ENCODE data around the gene MX1.

Gene MX1

GRCh38 chr21:41483415-41483814, 57.4 kb downstream of the MX1 start:
- DNase-seq, result no peak
- no peaks in the 10 kb centered on the region for H3K27me3 ChIP-seq (replicated peaks; ENCODE audit: control insufficient read depth, insufficient read depth, low read length, poor library complexity, severe bottlenecking)
- H3K4me3 ChIP-seq (ENCODE audit: insufficient read depth, low read depth, low read length, poor library complexity, severe bottlenecking), result no peak overlapping the region
- no peaks in the 10 kb centered on the region for H3K4me1 ChIP-seq (ENCODE audit: control insufficient read depth, insufficient read depth, low read length, poor library complexity, severe bottlenecking)
- no peak overlapping the region for H3K27ac ChIP-seq (ENCODE audit: insufficient read depth, low read length, poor library complexity, severe bottlenecking)
- no peaks in the 10 kb centered on the region for H3K36me3 ChIP-seq (ENCODE audit: control insufficient read depth, insufficient read depth, low read length)
- H3K9me3 ChIP-seq (ENCODE audit: control insufficient read depth, low read length), result no peaks in the 10 kb centered on the region

DNA sequence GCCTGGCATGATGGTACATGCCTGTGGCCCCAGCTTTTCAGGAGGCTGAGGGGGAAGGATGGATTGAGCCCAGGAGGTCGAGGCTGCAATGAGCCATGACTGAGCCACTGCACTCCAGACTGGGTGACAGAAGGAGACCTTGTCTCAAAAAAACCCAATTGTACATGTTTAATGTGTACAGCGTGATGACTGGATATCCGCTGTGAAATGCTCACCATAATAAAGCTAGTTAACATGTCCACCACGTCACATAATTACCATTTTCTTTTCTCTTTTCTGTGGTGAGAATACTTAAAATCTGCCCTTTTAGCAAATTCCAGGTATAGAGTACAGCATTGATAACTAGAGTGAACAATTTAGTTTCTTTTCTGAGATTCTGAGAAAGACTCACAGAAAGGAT, 57.9 kb downstream of the MX1 start:
- no peak overlapping the region for H3K4me3 ChIP-seq (ENCODE audit: insufficient read depth, low read depth, low read length, poor library complexity, severe bottlenecking)
- DNase-seq, result no peak
- H3K9me3 ChIP-seq (ENCODE audit: control insufficient read depth, low read length), result no peaks in the 10 kb centered on the region
- no peak overlapping the region for H3K27ac ChIP-seq (ENCODE audit: insufficient read depth, low read length, poor library complexity, severe bottlenecking)
- H3K4me1 ChIP-seq (ENCODE audit: control insufficient read depth, insufficient read depth, low read length, poor library complexity, severe bottlenecking), result no peaks in the 10 kb centered on the region
- no peaks in the 10 kb centered on the region for H3K36me3 ChIP-seq (ENCODE audit: control insufficient read depth, insufficient read depth, low read length)
- no peaks in the 10 kb centered on the region for H3K27me3 ChIP-seq (replicated peaks; ENCODE audit: control insufficient read depth, insufficient read depth, low read length, poor library complexity, severe bottlenecking)

DNA sequence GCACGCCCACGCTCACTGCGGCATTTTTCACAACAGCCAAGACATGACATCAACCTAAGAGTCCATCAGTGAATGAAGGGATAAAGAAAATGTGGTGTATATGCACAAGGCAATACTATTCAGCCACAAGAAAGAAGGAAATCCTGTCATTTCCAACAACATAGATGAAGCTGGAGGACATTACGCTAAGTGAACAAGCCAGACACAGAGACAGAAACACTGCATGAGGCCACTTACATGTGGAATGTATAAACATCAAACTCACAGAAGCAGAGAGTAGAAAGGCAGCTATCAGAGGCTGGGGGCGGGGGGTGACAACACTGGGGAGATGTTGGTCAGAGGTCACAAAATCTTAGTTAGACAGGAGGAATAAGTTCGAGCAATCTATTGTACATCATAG, 61.0 kb downstream of the MX1 start:
- Histone ChIP-seq H3K4me1 (ENCODE audit: control insufficient read depth, insufficient read depth, low read length, poor library complexity, severe bottlenecking) (no peaks in the 10 kb centered on the region), H3K27me3 (replicated peaks; ENCODE audit: control insufficient read depth, insufficient read depth, low read length, poor library complexity, severe bottlenecking) (no peaks in the 10 kb centered on the region), H3K4me3 (ENCODE audit: insufficient read depth, low read depth, low read length, poor library complexity, severe bottlenecking) (no peak overlapping the region), H3K36me3 (ENCODE audit: control insufficient read depth, insufficient read depth, low read length) (no peaks in the 10 kb centered on the region), H3K27ac (ENCODE audit: insufficient read depth, low read length, poor library complexity, severe bottlenecking) (no peak overlapping the region), H3K9me3 (ENCODE audit: control insufficient read depth, low read length) (no peaks in the 10 kb centered on the region)
- DNase-seq, result no peak

DNA sequence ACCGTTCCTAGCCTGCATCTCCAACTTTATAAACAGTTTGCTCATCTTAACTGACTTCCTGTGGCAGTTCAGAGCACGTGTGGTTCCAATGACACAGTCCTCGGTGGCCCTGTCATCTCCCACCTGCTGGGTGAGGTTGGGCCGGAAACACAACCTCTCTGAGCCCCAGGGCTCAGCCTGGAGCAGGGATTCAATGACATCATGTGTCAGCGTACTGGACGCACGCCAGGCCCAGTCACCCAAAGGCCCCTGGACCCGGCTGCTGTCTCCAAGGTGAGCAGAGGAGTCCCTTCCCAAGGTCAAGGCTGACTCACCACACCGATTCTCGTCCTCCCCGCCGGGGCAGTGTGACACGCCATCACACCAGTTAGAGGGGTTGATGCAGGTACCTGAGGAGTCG, 62.0 kb downstream of the MX1 start:
- no peaks in the 10 kb centered on the region for H3K36me3 ChIP-seq (ENCODE audit: control insufficient read depth, insufficient read depth, low read length)
- H3K9me3 ChIP-seq (ENCODE audit: control insufficient read depth, low read length), result no peaks in the 10 kb centered on the region
- no peak overlapping the region for H3K4me3 ChIP-seq (ENCODE audit: insufficient read depth, low read depth, low read length, poor library complexity, severe bottlenecking)
- H3K27me3 ChIP-seq (replicated peaks; ENCODE audit: control insufficient read depth, insufficient read depth, low read length, poor library complexity, severe bottlenecking), result no peaks in the 10 kb centered on the region
- no peak overlapping the region for H3K27ac ChIP-seq (ENCODE audit: insufficient read depth, low read length, poor library complexity, severe bottlenecking)
- H3K4me1 ChIP-seq (ENCODE audit: control insufficient read depth, insufficient read depth, low read length, poor library complexity, severe bottlenecking), result no peaks in the 10 kb centered on the region
- no peak for DNase-seq

- no peak overlapping the region for H3K4me3 ChIP-seq (ENCODE audit: insufficient read depth, low read depth, low read length, poor library complexity, severe bottlenecking)
- no peaks in the 10 kb centered on the region for H3K9me3 ChIP-seq (ENCODE audit: control insufficient read depth, low read length)
- H3K27ac ChIP-seq (ENCODE audit: insufficient read depth, low read length, poor library complexity, severe bottlenecking), result no peak overlapping the region
- no peaks in the 10 kb centered on the region for H3K36me3 ChIP-seq (ENCODE audit: control insufficient read depth, insufficient read depth, low read length)
- H3K27me3 ChIP-seq (replicated peaks; ENCODE audit: control insufficient read depth, insufficient read depth, low read length, poor library complexity, severe bottlenecking), result no peaks in the 10 kb centered on the region
- H3K4me1 ChIP-seq (ENCODE audit: control insufficient read depth, insufficient read depth, low read length, poor library complexity, severe bottlenecking), result no peaks in the 10 kb centered on the region
- DNase-seq, result no peak
Observed at GRCh38 chr21:41489329-41489728, 63.3 kb downstream of the MX1 start.

- H3K9me3 ChIP-seq (ENCODE audit: control insufficient read depth, low read length), result no peaks in the 10 kb centered on the region
- H3K4me1 ChIP-seq (ENCODE audit: control insufficient read depth, insufficient read depth, low read length, poor library complexity, severe bottlenecking), result no peaks in the 10 kb centered on the region
- H3K4me3 ChIP-seq (ENCODE audit: insufficient read depth, low read depth, low read length, poor library complexity, severe bottlenecking), result no peak overlapping the region
- no peaks in the 10 kb centered on the region for H3K36me3 ChIP-seq (ENCODE audit: control insufficient read depth, insufficient read depth, low read length)
- H3K27me3 ChIP-seq (replicated peaks; ENCODE audit: control insufficient read depth, insufficient read depth, low read length, poor library complexity, severe bottlenecking), result no peaks in the 10 kb centered on the region
- H3K27ac ChIP-seq (ENCODE audit: insufficient read depth, low read length, poor library complexity, severe bottlenecking), result no peak overlapping the region
- no peak for DNase-seq
Observed at GRCh38 chr21:41490330-41490729, 64.3 kb downstream of the MX1 start.

DNA sequence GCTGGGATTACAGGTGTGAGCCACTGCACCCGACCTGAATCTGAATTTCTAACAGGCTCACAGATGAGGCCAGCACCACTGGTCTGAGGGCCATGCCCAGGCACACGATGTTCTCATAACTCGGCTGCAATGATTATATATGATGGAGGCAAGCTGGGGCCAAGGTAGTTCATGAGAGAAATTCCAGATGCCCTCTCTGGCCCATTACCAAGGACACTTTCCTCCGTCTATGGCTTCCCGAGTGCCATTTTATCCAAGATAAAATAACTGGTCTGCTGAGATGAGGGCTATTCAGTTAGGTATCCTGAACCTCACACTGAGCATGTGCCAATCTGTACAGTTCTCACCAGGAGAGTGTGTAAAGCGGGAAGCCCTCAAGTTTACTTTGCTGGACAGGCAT, 65.4 kb downstream of the MX1 start:
- H3K4me3 ChIP-seq (ENCODE audit: insufficient read depth, low read depth, low read length, poor library complexity, severe bottlenecking), result no peak overlapping the region
- DNase-seq, result no peak
- H3K27ac ChIP-seq (ENCODE audit: insufficient read depth, low read length, poor library complexity, severe bottlenecking), result no peak overlapping the region
- H3K27me3 ChIP-seq (replicated peaks; ENCODE audit: control insufficient read depth, insufficient read depth, low read length, poor library complexity, severe bottlenecking), result no peaks in the 10 kb centered on the region
- no peaks in the 10 kb centered on the region for H3K36me3 ChIP-seq (ENCODE audit: control insufficient read depth, insufficient read depth, low read length)
- no peaks in the 10 kb centered on the region for H3K9me3 ChIP-seq (ENCODE audit: control insufficient read depth, low read length)
- no peaks in the 10 kb centered on the region for H3K4me1 ChIP-seq (ENCODE audit: control insufficient read depth, insufficient read depth, low read length, poor library complexity, severe bottlenecking)

DNA sequence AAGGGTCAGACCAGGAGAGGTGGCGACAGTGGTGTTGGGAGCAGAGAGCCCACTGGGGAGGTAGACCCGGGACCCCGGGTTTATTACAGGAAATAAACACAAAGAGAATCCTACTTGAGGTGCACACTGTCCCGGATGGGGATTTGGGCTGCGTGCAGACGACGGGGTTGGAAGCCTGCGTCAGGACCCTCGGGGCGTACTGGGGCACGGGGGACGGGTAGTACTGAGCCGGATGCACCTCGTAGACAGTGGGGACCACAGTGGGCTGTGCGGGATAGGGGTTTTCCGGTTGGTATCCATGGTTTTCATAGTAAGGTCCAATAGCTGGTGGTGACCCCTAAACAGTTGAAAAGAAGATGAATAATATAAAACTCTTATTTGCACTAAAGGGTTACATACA, 68.2 kb downstream of the MX1 start:
- no peaks in the 10 kb centered on the region for H3K27me3 ChIP-seq (replicated peaks; ENCODE audit: control insufficient read depth, insufficient read depth, low read length, poor library complexity, severe bottlenecking)
- H3K36me3 ChIP-seq (ENCODE audit: control insufficient read depth, insufficient read depth, low read length), result no peaks in the 10 kb centered on the region
- no peaks in the 10 kb centered on the region for H3K4me1 ChIP-seq (ENCODE audit: control insufficient read depth, insufficient read depth, low read length, poor library complexity, severe bottlenecking)
- H3K4me3 ChIP-seq (ENCODE audit: insufficient read depth, low read depth, low read length, poor library complexity, severe bottlenecking), result no peak overlapping the region
- no peaks in the 10 kb centered on the region for H3K9me3 ChIP-seq (ENCODE audit: control insufficient read depth, low read length)
- H3K27ac ChIP-seq (ENCODE audit: insufficient read depth, low read length, poor library complexity, severe bottlenecking), result no peak overlapping the region
- DNase-seq, result no peak

GRCh38 chr21:41497008-41497407, 71.0 kb downstream of the MX1 start:
- no peaks in the 10 kb centered on the region for H3K9me3 ChIP-seq (ENCODE audit: control insufficient read depth, low read length)
- H3K4me3 ChIP-seq (ENCODE audit: insufficient read depth, low read depth, low read length, poor library complexity, severe bottlenecking), result no peak overlapping the region
- DNase-seq, result no peak
- H3K36me3 ChIP-seq (ENCODE audit: control insufficient read depth, insufficient read depth, low read length), result no peaks in the 10 kb centered on the region
- H3K4me1 ChIP-seq (ENCODE audit: control insufficient read depth, insufficient read depth, low read length, poor library complexity, severe bottlenecking), result no peaks in the 10 kb centered on the region
- no peak overlapping the region for H3K27ac ChIP-seq (ENCODE audit: insufficient read depth, low read length, poor library complexity, severe bottlenecking)
- H3K27me3 ChIP-seq (replicated peaks; ENCODE audit: control insufficient read depth, insufficient read depth, low read length, poor library complexity, severe bottlenecking), result no peaks in the 10 kb centered on the region

GRCh38 chr21:41497788-41498187, 71.7 kb downstream of the MX1 start:
- Histone ChIP-seq H3K9me3 (ENCODE audit: control insufficient read depth, low read length) (no peaks in the 10 kb centered on the region), H3K27ac (ENCODE audit: insufficient read depth, low read length, poor library complexity, severe bottlenecking) (no peak overlapping the region), H3K4me3 (ENCODE audit: insufficient read depth, low read depth, low read length, poor library complexity, severe bottlenecking) (no peak overlapping the region), H3K27me3 (replicated peaks; ENCODE audit: control insufficient read depth, insufficient read depth, low read length, poor library complexity, severe bottlenecking) (no peaks in the 10 kb centered on the region), H3K4me1 (ENCODE audit: control insufficient read depth, insufficient read depth, low read length, poor library complexity, severe bottlenecking) (no peaks in the 10 kb centered on the region), H3K36me3 (ENCODE audit: control insufficient read depth, insufficient read depth, low read length) (no peaks in the 10 kb centered on the region)
- no peak for DNase-seq

DNA sequence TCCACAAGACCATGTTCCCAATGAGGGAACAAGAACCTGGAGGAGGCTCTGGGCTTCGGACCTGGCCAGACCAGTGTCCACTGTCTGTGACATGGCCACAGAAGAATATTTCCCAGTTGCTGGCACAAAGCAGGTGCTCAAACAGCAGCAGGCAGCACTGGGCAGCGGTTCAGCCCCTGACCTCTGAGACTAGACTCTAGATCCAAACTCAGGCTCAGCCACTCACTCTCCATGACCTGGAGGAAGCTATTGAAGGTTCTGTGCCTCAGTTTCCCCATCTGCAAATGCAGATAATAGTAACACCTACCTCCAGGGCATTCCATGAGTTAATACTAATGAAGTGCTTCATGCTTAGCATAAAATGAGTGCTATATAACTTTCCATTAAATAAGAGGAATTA, 73.9 kb downstream of the MX1 start:
- no peak overlapping the region for H3K27ac ChIP-seq (ENCODE audit: insufficient read depth, low read length, poor library complexity, severe bottlenecking)
- H3K4me3 ChIP-seq (ENCODE audit: insufficient read depth, low read depth, low read length, poor library complexity, severe bottlenecking), result no peak overlapping the region
- no peaks in the 10 kb centered on the region for H3K4me1 ChIP-seq (ENCODE audit: control insufficient read depth, insufficient read depth, low read length, poor library complexity, severe bottlenecking)
- H3K27me3 ChIP-seq (replicated peaks; ENCODE audit: control insufficient read depth, insufficient read depth, low read length, poor library complexity, severe bottlenecking), result no peaks in the 10 kb centered on the region
- H3K9me3 ChIP-seq (ENCODE audit: control insufficient read depth, low read length), result no peaks in the 10 kb centered on the region
- no peak for DNase-seq
- H3K36me3 ChIP-seq (ENCODE audit: control insufficient read depth, insufficient read depth, low read length), result no peaks in the 10 kb centered on the region

Measured in effector memory CD4-positive, alpha-beta T cell (primary cell).